Heart left ventricle (tissue), 13 donors: Measurements from ENCODE around the gene QKI.

Source experiments
- POLR2A ChIP-seq, 2 donors: fragments of 450-650 bp; IDR thresholded peaks; one replicate each; pipeline ENCODE4 v1.6.1; 2017; ENCODE audit warnings: antibody characterized with exemption in 2 of 2, mild to moderate bottlenecking in 2 of 2, moderate library complexity in 2 of 2
- TF ChIP-seq, protein P1 (sequence below), 12 donors: fragments of 200-600 bp; sonication (generic) in 4 of 12; IDR thresholded peaks; one replicate each; pipeline versions ENCODE4 v1.5.0 to v1.8.0; 2018 to 2022; ENCODE audit warnings: antibody characterized with exemption in 12 of 12, mild to moderate bottlenecking in 5 of 12
- donor health status: ischemic (EF 13 %, LVEDD 7.1; RV severe dilation, severe dysfunction).
- donor health status: DM: no; HTN: yes; CAD: no.
- donor health status: DM: no; HTN: no; CAD: no.
- donor health status: ischemic (EF 25% LVEDD 6.9; RV normal size, moderate dysfunction).
- donor health status: ischemic (EF 25% LVEDD 5.7; RV mildly dilated, moderate dysfunction).
- donor health status: ischemic (EF 35%, LVEDD 5.7; RV mildly dilated, moderate dysfunction).
- donor health status: nonischemic (EF 11% LVEDD 7.7; RV severe dilation, severe dysfunction).
- donor health status: DM: yes; HTN: yes; CAD: no.
- donor health status: PGD.
- donor health status: ischemic (EF 29% LVEDD 5.4; RV normal size, mild dysfunction).
- donor health status: nonischemic (EF 23%, LVEDD 6.1; RV moderate dilation, normal function).

DNA sequence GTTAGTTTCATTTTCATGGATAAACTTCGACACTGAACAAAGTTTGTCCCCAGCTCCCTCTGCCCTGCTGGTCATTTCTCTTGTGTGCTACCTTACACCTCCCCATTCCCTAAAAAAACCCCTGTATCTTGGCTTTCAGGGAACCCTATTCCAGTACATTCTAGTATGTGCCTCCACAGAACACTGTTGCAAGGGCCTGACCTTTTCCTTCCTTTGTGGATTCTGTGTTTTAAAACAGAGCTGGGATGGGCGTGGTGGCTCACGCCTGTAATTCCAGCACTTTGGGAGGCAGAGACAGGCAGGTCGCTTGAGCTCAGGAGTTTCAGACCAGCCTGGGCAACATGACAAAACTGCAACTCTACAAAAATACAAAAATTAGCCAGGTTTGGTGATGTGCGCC, 20.6 kb upstream of the QKI start:
- TF ChIP-seq, protein P1, sequence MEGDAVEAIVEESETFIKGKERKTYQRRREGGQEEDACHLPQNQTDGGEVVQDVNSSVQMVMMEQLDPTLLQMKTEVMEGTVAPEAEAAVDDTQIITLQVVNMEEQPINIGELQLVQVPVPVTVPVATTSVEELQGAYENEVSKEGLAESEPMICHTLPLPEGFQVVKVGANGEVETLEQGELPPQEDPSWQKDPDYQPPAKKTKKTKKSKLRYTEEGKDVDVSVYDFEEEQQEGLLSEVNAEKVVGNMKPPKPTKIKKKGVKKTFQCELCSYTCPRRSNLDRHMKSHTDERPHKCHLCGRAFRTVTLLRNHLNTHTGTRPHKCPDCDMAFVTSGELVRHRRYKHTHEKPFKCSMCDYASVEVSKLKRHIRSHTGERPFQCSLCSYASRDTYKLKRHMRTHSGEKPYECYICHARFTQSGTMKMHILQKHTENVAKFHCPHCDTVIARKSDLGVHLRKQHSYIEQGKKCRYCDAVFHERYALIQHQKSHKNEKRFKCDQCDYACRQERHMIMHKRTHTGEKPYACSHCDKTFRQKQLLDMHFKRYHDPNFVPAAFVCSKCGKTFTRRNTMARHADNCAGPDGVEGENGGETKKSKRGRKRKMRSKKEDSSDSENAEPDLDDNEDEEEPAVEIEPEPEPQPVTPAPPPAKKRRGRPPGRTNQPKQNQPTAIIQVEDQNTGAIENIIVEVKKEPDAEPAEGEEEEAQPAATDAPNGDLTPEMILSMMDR (IDR thresholded peaks at IDR 0.05): no peak
- no peak for TF ChIP-seq POLR2A (IDR thresholded peaks at IDR 0.05)
